Vagina (tissue), 2 donors: ENCODE data around the gene RTP1. TPM values are rescaled to one million over a fixed set of nuclear protein-coding genes. Genes with fewer than 3 reads are reported as not detected.

Experiments
- DNase-seq, 2 donors: peaks; one replicate each; pipeline ENCODE4 v3.0.0-alpha.2; 2017; ENCODE audit errors: extremely low spot score in 2 of 2
- H3K27ac ChIP-seq: fragments of 200-600 bp; sonication (generic); one replicate; pipeline ENCODE4 v1.5.1; 2019
- H3K27me3 ChIP-seq: fragments of 200-600 bp; sonication (generic); one replicate; pipeline ENCODE4 v1.5.1; 2019
- H3K36me3 ChIP-seq, 2 donors: fragments of 200-600 bp; sonication (generic); one replicate each; pipeline ENCODE4 v1.5.1; 2017 to 2019
- H3K4me1 ChIP-seq: fragments of 200-600 bp; sonication (generic); one replicate; pipeline ENCODE4 v1.5.1; 2019
- H3K4me3 ChIP-seq, 2 donors: fragments of 200-600 bp; sonication (generic); 1 replicate in 1 of 2; 2 replicates in 1 of 2; pipeline ENCODE4 v1.5.1; 2016 to 2019
- H3K9me3 ChIP-seq: fragments of 200-600 bp; sonication (generic); one replicate; pipeline ENCODE4 v1.5.1; 2019
- CTCF ChIP-seq, 3 experiments: fragments of 450-650 bp in 2 of 3; fragments of 200-600 bp in 1 of 3; sonication (generic) in 1 of 3; IDR thresholded peaks; one replicate each; pipeline ENCODE4 v1.5.1; 2017 to 2019; ENCODE audit warnings: antibody characterized with exemption in 3 of 3, mild to moderate bottlenecking in 2 of 3, moderate library complexity in 2 of 3
- POLR2A ChIP-seq, 2 donors: fragments of 450-650 bp; IDR thresholded peaks; one replicate each; pipeline ENCODE4 v1.6.1; 2017; ENCODE audit warnings: antibody characterized with exemption in 2 of 2, mild to moderate bottlenecking in 2 of 2, moderate library complexity in 2 of 2
- POLR2AphosphoS5 ChIP-seq, 2 donors: sonication (generic); formaldehyde crosslinking; IDR thresholded peaks; one replicate each; pipeline ENCODE4 v1.9.0; 2017; ENCODE audit warnings: antibody characterized with exemption in 2 of 2, mild to moderate bottlenecking in 2 of 2, low read depth in 1 of 2; ENCODE audit not compliant: insufficient read depth in 1 of 2
- intact Hi-C: fragments of 100-400 bp; cut with DNase I; formaldehyde crosslinking; loops from one replicate; pipeline ENCODE4 v1.15.1; 2023
- total RNA-seq: library from RNA; depleted of rRNA; stranded (reverse); fragments of >200 nt; gene quantifications from one replicate; pipeline ENCODE4 v1.2.3, GENCODE V29; 2016

Gene RTP1
- total RNA-seq, 1 donor from 2014 or later: not detected

GRCh38 chr3:187242435-187242834, 45.1 kb downstream of the RTP1 start:
- intact Hi-C loops: no loop called here
- TF ChIP-seq POLR2A (IDR thresholded peaks at IDR 0.05): no peak
- no peak for TF ChIP-seq CTCF (IDR thresholded peaks at IDR 0.05)
- peaks cover 0 to 14% of the 10 kb centered on the region in 2 donors for H3K36me3 ChIP-seq
- no peaks in the 10 kb centered on the region for H3K4me1 ChIP-seq
- DNase-seq: no peak
- H3K27ac ChIP-seq: no peak overlapping the region
- H3K9me3 ChIP-seq: no peaks in the 10 kb centered on the region
- no peaks in the 10 kb centered on the region for H3K27me3 ChIP-seq
- no peak overlapping the region for H3K4me3 ChIP-seq

- Histone ChIP-seq H3K27me3 (no peaks in the 10 kb centered on the region), H3K36me3 (peaks cover 0 to 14% of the 10 kb centered on the region in 2 donors), H3K4me1 (no peaks in the 10 kb centered on the region), H3K27ac (no peak overlapping the region), H3K4me3 (no peak overlapping the region), H3K9me3 (no peaks in the 10 kb centered on the region)
- intact Hi-C loops: no loop called here
- TF ChIP-seq POLR2AphosphoS5 (IDR thresholded peaks at IDR 0.05; ENCODE audit: insufficient read depth in 1 of 2, low read depth in 1 of 2) (no peak), POLR2A (IDR thresholded peaks at IDR 0.05) (no peak), CTCF (IDR thresholded peaks at IDR 0.05) (no peak)
- DNase-seq: no peak
Observed at GRCh38 chr3:187242900-187243299, 45.6 kb downstream of the RTP1 start.

GRCh38 chr3:187243933-187244524, 46.7 kb downstream of the RTP1 start:
- intact Hi-C loops: no loop called here
- no peaks in the 10 kb centered on the region for H3K9me3 ChIP-seq
- DNase-seq: no peak
- no peaks in the 10 kb centered on the region for H3K27me3 ChIP-seq
- peaks cover 0 to 14% of the 10 kb centered on the region in 2 donors for H3K36me3 ChIP-seq
- TF ChIP-seq CTCF (IDR thresholded peaks at IDR 0.05) (no peak), POLR2AphosphoS5 (IDR thresholded peaks at IDR 0.05; ENCODE audit: insufficient read depth in 1 of 2, low read depth in 1 of 2) (no peak), POLR2A (IDR thresholded peaks at IDR 0.05) (no peak)
- peak overlapping the region; percentile 46 for H3K27ac ChIP-seq
- H3K4me1 ChIP-seq: no peaks in the 10 kb centered on the region
- no peak overlapping the region for H3K4me3 ChIP-seq

GRCh38 chr3:187247398-187247797, 50.1 kb downstream of the RTP1 start:
- Histone ChIP-seq H3K4me3 (no peak overlapping the region), H3K27me3 (no peaks in the 10 kb centered on the region), H3K4me1 (no peaks in the 10 kb centered on the region), H3K36me3 (peaks cover 0 to 20% of the 10 kb centered on the region in 2 donors), H3K9me3 (no peaks in the 10 kb centered on the region), H3K27ac (no peak overlapping the region)
- no peak for DNase-seq
- TF ChIP-seq CTCF (IDR thresholded peaks at IDR 0.05) (no peak), POLR2A (IDR thresholded peaks at IDR 0.05) (no peak), POLR2AphosphoS5 (IDR thresholded peaks at IDR 0.05; ENCODE audit: insufficient read depth in 1 of 2, low read depth in 1 of 2) (no peak)
- intact Hi-C loops: no loop called here

Other genes starting within 250 kb of the RTP1 start
- gene RPL39L, start 58.0 kb upstream of the RTP1 start, total RNA-seq: 10.8 TPM
- 172 TPM for gene MASP1, start 94.3 kb downstream of the RTP1 start, total RNA-seq
- gene RTP4, start 170.9 kb downstream of the RTP1 start, total RNA-seq: 0.98 TPM